HG03196 (cell line): ENCODE measurements around the gene BORCS8.
"Not testable (repeated sequence)": the region's sequence is repeated elsewhere in the genome, so short reads cannot be mapped to it uniquely, and the experiment has no call there.

Experiments
- ATAC-seq: cut with Tn5 transposase; IDR thresholded peaks from one replicate; pipeline ENCODE4 v1.9.1; 2021; ENCODE audit not compliant: unreplicated experiment

Gene BORCS8

GRCh38 chr19:19181488-19181998 lies 10.4 kb downstream of the BORCS8 start:
- ATAC-seq: no peak

- no peak for ATAC-seq
Observed at GRCh38 chr19:19179548-19180441, 12.2 kb downstream of the BORCS8 start.

- no peak for ATAC-seq
Observed at GRCh38 chr19:19176950-19177349, 15.0 kb downstream of the BORCS8 start.

GRCh38 chr19:19173243-19173642 lies 18.7 kb downstream of the BORCS8 start:
- not testable (repeated sequence) for ATAC-seq

- ATAC-seq: no peak
Observed at GRCh38 chr19:19171821-19172532, 20.0 kb downstream of the BORCS8 start.

- ATAC-seq: no peak
Observed at GRCh38 chr19:19170873-19171672, 20.9 kb downstream of the BORCS8 start.

- peak; percentile 72 for ATAC-seq
Observed at GRCh38 chr19:19170053-19170872, 21.7 kb downstream of the BORCS8 start, which contains the start of gene MEF2B. Gene MEF2B, minus strand, starts transcription at chr19:19170263. Its CDS starts 19,528 bp downstream, at chr19:19150735.

GRCh38 chr19:19169236-19170052 lies 22.5 kb downstream of the BORCS8 start:
- ATAC-seq: peak; percentile 17

- no peak for ATAC-seq
Observed at GRCh38 chr19:19167612-19168011, 24.3 kb downstream of the BORCS8 start.

- no peak for ATAC-seq
Observed at GRCh38 chr19:19165396-19165795, 26.6 kb downstream of the BORCS8 start.

- no peak for ATAC-seq
Observed at GRCh38 chr19:19162495-19162894, 29.5 kb downstream of the BORCS8 start.

- ATAC-seq: no peak
Observed at GRCh38 chr19:19160461-19161035, 31.4 kb downstream of the BORCS8 start.

- ATAC-seq: no peak
Observed at GRCh38 chr19:19159534-19159933, 32.4 kb downstream of the BORCS8 start.

- ATAC-seq: no peak
Observed at GRCh38 chr19:19157808-19158207, 34.1 kb downstream of the BORCS8 start.

GRCh38 chr19:19155495-19156219 lies 36.3 kb downstream of the BORCS8 start:
- ATAC-seq: peak; percentile 47

- ATAC-seq: no peak
Observed at GRCh38 chr19:19154768-19155494, 37.0 kb downstream of the BORCS8 start.

- ATAC-seq: no peak
Observed at GRCh38 chr19:19152668-19153384, 39.1 kb downstream of the BORCS8 start.
